A549 (cell line): ENCODE results near the gene ACTN1. TPM values are rescaled to one million over a fixed set of nuclear protein-coding genes. Genes with fewer than 3 reads are reported as not detected.
A peak's percentile ranks its signal among the peaks of the same experiment; 100 is the strongest.

Experiments
- ATAC-seq, 2 experiments: fragments of 200-7000 bp in 1 of 2; fragments of >200 bp in 1 of 2; cut with Nextera tagmentation in 1 of 2; cut with Tn5 transposase in 1 of 2; 3 replicates each; pipeline versions ENCODE4 v1.8.0 to v1.9.1; 2018 to 2020; ENCODE audit warnings: mild to moderate bottlenecking in 1 of 2, moderate library complexity in 1 of 2
- CTCF ChIA-PET: fragments of 300-600 bp; sonication (Branson Sonifier 250); formaldehyde crosslinking; extraction: SDS; loops from one replicate; lab custom pipeline; 2021; ENCODE audit warnings: antibody characterized with exemption, inconsistent platforms; lab: Yijun Ruan, JAX
- POLR2A ChIA-PET: fragments of 350-600 bp; formaldehyde crosslinking; extraction: SDS; loops from one replicate; lab custom pipeline; 2021; ENCODE audit warnings: antibody characterized with exemption, inconsistent platforms; lab: Yijun Ruan, JAX
- DNase-seq, 2 experiments: peaks; one replicate each; pipeline versions ENCODE4 v3.0.0 to v3.0.0-alpha.2; 2011 to 2016; ENCODE audit warnings: low read depth in 1 of 2, low spot score in 1 of 2
- FAIRE-seq: peaks from 2 replicates; lab custom pipeline; 2011; peaks lifted over from hg19 to GRCh38; lab: Jason Lieb, UNC
- H3K27ac ChIP-seq, 2 experiments: fragments of >200 bp; sonication (Bioruptor Twin); formaldehyde crosslinking; 3 replicates each; pipeline ENCODE4 v1.5.1; 2016 to 2017
- H3K4me1 ChIP-seq: fragments of >200 bp; sonication (Bioruptor Twin); formaldehyde crosslinking; 3 replicates; pipeline ENCODE4 v1.6.1; 2016
- H3K4me2 ChIP-seq: fragments of >200 bp; sonication (Bioruptor Twin); formaldehyde crosslinking; 3 replicates; pipeline ENCODE4 v1.6.1; 2016
- H3K4me3 ChIP-seq: fragments of >200 bp; sonication (Bioruptor Twin); formaldehyde crosslinking; 3 replicates; pipeline ENCODE4 v1.5.1; 2016
- H3K9me3 ChIP-seq: fragments of >200 bp; sonication (Bioruptor Twin); formaldehyde crosslinking; 3 replicates; pipeline ENCODE4 v1.6.1; 2016
- BCL3 ChIP-seq: fragments of >200 bp; sonication (Bioruptor Twin); formaldehyde crosslinking; IDR thresholded peaks from 3 replicates; pipeline ENCODE4 v1.6.1; 2016
- BHLHE40 ChIP-seq: IDR thresholded peaks from 2 replicates; pipeline ENCODE4 v1.6.1; 2012; ENCODE audit warnings: low read depth, low read length, inconsistent platforms
- CEBPB ChIP-seq, 2 experiments: fragments of >200 bp in 1 of 2; sonication (Bioruptor Twin) in 1 of 2; formaldehyde crosslinking in 1 of 2; IDR thresholded peaks; 2 replicates each; pipeline ENCODE4 v1.6.1; 2012 to 2016
- E2F6 ChIP-seq: IDR thresholded peaks from 2 replicates; pipeline ENCODE4 v1.6.1; 2012; ENCODE audit warnings: low read depth, borderline replicate concordance
- ELK1 ChIP-seq: fragments of 150-350 bp; IDR thresholded peaks from 2 replicates; pipeline ENCODE4 v1.6.1; 2014; ENCODE audit warnings: low read depth, mild to moderate bottlenecking, low read length
- EP300 ChIP-seq, 2 experiments: fragments of >200 bp; sonication (Bioruptor Twin); formaldehyde crosslinking; IDR thresholded peaks; 2 replicates in 1 of 2; 3 replicates in 1 of 2; pipeline ENCODE4 v1.6.1; 2016 to 2017
- GATA3 ChIP-seq: IDR thresholded peaks from 2 replicates; pipeline ENCODE4 v1.6.1; 2012; ENCODE audit warnings: borderline replicate concordance
- HMGXB4 ChIP-seq: fragments of 250-450 bp; sonication (Bioruptor Pico); IDR thresholded peaks from 2 replicates; pipeline ENCODE4 v1.5.0; 2021; ENCODE audit warnings: mild to moderate bottlenecking, moderate library complexity, borderline replicate concordance
- HOXA7 ChIP-seq: fragments of 250-450 bp; sonication (Bioruptor Pico); IDR thresholded peaks from 2 replicates; pipeline ENCODE4 v1.5.0; 2020; ENCODE audit warnings: mild to moderate bottlenecking, moderate library complexity
- HOXB13 ChIP-seq: fragments of 250-450 bp; sonication (Bioruptor Pico); IDR thresholded peaks from 2 replicates; pipeline ENCODE4 v1.5.0; 2020; ENCODE audit warnings: low read depth, mild to moderate bottlenecking, moderate library complexity
- JUN ChIP-seq, 2 experiments: fragments of >200 bp; sonication (Bioruptor Twin); formaldehyde crosslinking; IDR thresholded peaks; 2 replicates in 1 of 2; 3 replicates in 1 of 2; pipeline ENCODE4 v1.6.1; 2016 to 2017
- JUNB ChIP-seq: fragments of >200 bp; sonication (Bioruptor Twin); formaldehyde crosslinking; IDR thresholded peaks from 2 replicates; pipeline ENCODE4 v1.6.1; 2016
- KDM1A ChIP-seq: fragments of 200-600 bp; sonication (generic); IDR thresholded peaks from 2 replicates; pipeline ENCODE4 v1.6.1; 2016; ENCODE audit warnings: low read depth, mild to moderate bottlenecking
- KDM5A ChIP-seq: fragments of 200-600 bp; sonication (generic); IDR thresholded peaks from 2 replicates; pipeline ENCODE4 v1.6.1; 2016; ENCODE audit warnings: antibody characterized with exemption, mild to moderate bottlenecking
- MAZ ChIP-seq: fragments of 150-350 bp; IDR thresholded peaks from 2 replicates; pipeline ENCODE4 v1.6.1; 2014; ENCODE audit warnings: antibody characterized with exemption, low read depth, low read length, borderline replicate concordance
- PHF8 ChIP-seq: fragments of 200-600 bp; sonication (generic); IDR thresholded peaks from 2 replicates; pipeline ENCODE4 v1.6.1; 2016; ENCODE audit warnings: low read depth, mild to moderate bottlenecking, antibody characterized with exemption, moderate library complexity, borderline replicate concordance
- RAD21 ChIP-seq, 2 experiments: fragments of >200 bp in 1 of 2; sonication (Bioruptor Twin) in 1 of 2; formaldehyde crosslinking in 1 of 2; IDR thresholded peaks in 1 of 2; conservative IDR thresholded peaks in 1 of 2; 2 replicates in 1 of 2; 3 replicates in 1 of 2; pipeline ENCODE4 v1.6.1; 2012 to 2018; ENCODE audit warnings: inconsistent platforms in 1 of 2
- RARB ChIP-seq: fragments of 250-450 bp; sonication (Bioruptor Pico); IDR thresholded peaks from 2 replicates; pipeline ENCODE4 v1.8.0; 2021; ENCODE audit warnings: mild to moderate bottlenecking, moderate library complexity
- RCOR1 ChIP-seq: fragments of 150-350 bp; IDR thresholded peaks from 2 replicates; pipeline ENCODE4 v1.6.1; 2014; ENCODE audit warnings: antibody characterized with exemption, low read length, low read depth
- REST ChIP-seq: fragments of 200-600 bp; sonication (generic); IDR thresholded peaks from 2 replicates; pipeline ENCODE4 v1.6.1; 2016; ENCODE audit warnings: antibody characterized with exemption, mild to moderate bottlenecking, moderate library complexity
- RFX5 ChIP-seq: fragments of 450-650 bp; IDR thresholded peaks from 2 replicates; pipeline ENCODE4 v1.7.1; 2014; ENCODE audit warnings: antibody characterized with exemption, mild to moderate bottlenecking, moderate library complexity
- RNF2 ChIP-seq: fragments of 200-600 bp; sonication (generic); IDR thresholded peaks from 2 replicates; pipeline ENCODE4 v1.6.1; 2016; ENCODE audit warnings: low read depth, mild to moderate bottlenecking, antibody characterized with exemption, moderate library complexity, borderline replicate concordance
- SMC3 ChIP-seq: fragments of >200 bp; sonication (Bioruptor Twin); formaldehyde crosslinking; IDR thresholded peaks from 3 replicates; pipeline ENCODE4 v1.6.1; 2018; ENCODE audit warnings: inconsistent platforms
- SREBF2 ChIP-seq: fragments of 450-650 bp; IDR thresholded peaks from 2 replicates; pipeline ENCODE4 v1.6.1; 2014; ENCODE audit warnings: mild to moderate bottlenecking, moderate library complexity
- TP53 ChIP-seq: fragments of 250-450 bp; sonication (Bioruptor Pico); IDR thresholded peaks from 2 replicates; pipeline ENCODE4 v1.5.0; 2021; ENCODE audit warnings: mild to moderate bottlenecking, moderate library complexity
- USF2 ChIP-seq: fragments of 450-650 bp; IDR thresholded peaks from 2 replicates; pipeline ENCODE4 v1.6.1; 2014; ENCODE audit warnings: antibody characterized with exemption
- WGBS: methylation state at CpG from one replicate; pipeline ENCODE4 v1.1.6; 2017; ENCODE audit errors: missing lambda C conversion rate; 5-methylcytosine and 5-hydroxymethylcytosine counted together
- polyA plus RNA-seq, 4 experiments: library from polyadenylated mRNA; depleted of rRNA in 3 of 4; stranded (reverse); fragments of >200 nt; fragmentation: RNase III in 1 of 4; extraction: RNeasy Plus Mini Kit Qiagen cat#74134 plus additional on column Dnase treatment in 1 of 4; gene quantifications; 2 replicates in 3 of 4; 3 replicates in 1 of 4; pipeline ENCODE4 v1.2.3, GENCODE V29; 2011 to 2017

The ACTN1 gene
- polyA plus RNA-seq, 2 of the 4 experiments (the other 2 are of a cell fraction), result 208 to 245 TPM

- TF ChIP-seq TP53 (CRISPR knock-in tag), result no peak; the same call in 1 of the 2 replicates
- TF ChIP-seq HMGXB4 (CRISPR knock-in tag), result no peak
- no peak for TF ChIP-seq SMC3
- TF ChIP-seq RARB (CRISPR knock-in tag), result no peak
- TF ChIP-seq RFX5, result no peak
- TF ChIP-seq REST, result 0 out of 2 replicates have a peak, but pooled peaks have one; percentile 20
- TF ChIP-seq JUNB, result no peak
- no peak for TF ChIP-seq SREBF2
- TF ChIP-seq E2F6, result 0 out of 2 replicates have a peak, but pooled peaks have one; percentile 49
- TF ChIP-seq, all 56 proteins: peak for 10
Observed at GRCh38 chr14:68979021-68979721, at the start of gene ACTN1 (continued).

- ATAC-seq, result peak in 1 of 2 experiments; percentile 34; a peak in 3 of 6 replicates
- WGBS, result 41% methylated on average over 1 of the region's 1 CpG
- no peak overlapping the region for H3K4me2 ChIP-seq
- TF ChIP-seq BCL3 (no peak), EP300 (IDR thresholded peaks at IDR 0.05) (no peak), JUN (IDR thresholded peaks at IDR 0.05) (no peak), PHF8 (no peak), RAD21 (conservative IDR thresholded peaks at IDR 0.05 in 1 of 2, IDR thresholded peaks at IDR 0.05 in 1 of 2) (no peak), HOXA7 (CRISPR knock-in tag) (no peak), HOXB13 (CRISPR knock-in tag) (no peak), KDM1A (no peak), CEBPB (IDR thresholded peaks at IDR 0.05) (no peak), KDM5A (no peak), ELK1 (no peak), RCOR1 (no peak), RNF2 (no peak), BHLHE40 (no peak), MAZ (no peak), GATA3 (no peak), USF2 (no peak)
Observed at GRCh38 chr14:69027242-69027913, 48.3 kb upstream of the ACTN1 start.

More at GRCh38 chr14:69027242-69027913, 48.3 kb upstream of the ACTN1 start:
- H3K27ac ChIP-seq, result no peak overlapping the region
- no peak for DNase-seq
- H3K4me3 ChIP-seq, result no peak overlapping the region
- ChIA-PET CTCF (interaction anchor here (1.0 to 1.2 kb wide), 2 partner anchors 85 to 116 kb away, joined by 3 read pairs; no protein-coding TSS in a partner anchor), POLR2A (no interaction called here)
- no peaks in the 10 kb centered on the region for H3K9me3 ChIP-seq
- no peaks in the 10 kb centered on the region for H3K4me1 ChIP-seq
- FAIRE-seq, result no peak
